OCI-LY7 (cell line): ENCODE data around the gene USH1C. TPM values are rescaled to one million over a fixed set of nuclear protein-coding genes. Genes with fewer than 3 reads are reported as not detected.

Experiments
- BruUV-seq: library from RNA; stranded (reverse); fragments of 400-500 nt; replicated peaks from 2 replicates; lab custom pipeline; 2021; lab: Mats Ljungman, UMichigan
- CTCF ChIA-PET: fragments of 300-600 bp; sonication (Branson Sonifier 250); formaldehyde crosslinking; loops from one replicate; lab custom pipeline; 2022; ENCODE audit warnings: antibody characterized with exemption; ENCODE audit not compliant: unreplicated experiment; lab: Charles Lee
- POLR2A ChIA-PET: fragments of 300-600 bp; sonication (Branson Sonifier 250); formaldehyde crosslinking; loops from one replicate; lab custom pipeline; 2022; ENCODE audit warnings: antibody characterized with exemption; lab: Charles Lee
- DNase-seq: peaks from one replicate; pipeline ENCODE4 v3.0.0-alpha.2; 2015; ENCODE audit warnings: low spot score
- H2AFZ ChIP-seq: fragments of 200-600 bp; sonication (generic), shearing (Covaris generic); 2 replicates; pipeline ENCODE4 v1.6.1; 2014; ENCODE audit warnings: mild to moderate bottlenecking, antibody characterized with exemption, low read length, moderate library complexity
- H3K27ac ChIP-seq: fragments of 200-600 bp; sonication (generic); 2 replicates; pipeline ENCODE4 v1.5.1; 2014; ENCODE audit warnings: mixed run types, low read depth, mild to moderate bottlenecking, moderate library complexity, low read length, inconsistent platforms; ENCODE audit not compliant: poor library complexity, severe bottlenecking
- H3K36me3 ChIP-seq: fragments of 200-600 bp; sonication (generic); 2 replicates; pipeline ENCODE4 v1.6.1; 2014; ENCODE audit warnings: mild to moderate bottlenecking, antibody characterized with exemption, low read length, moderate library complexity, mixed read lengths; ENCODE audit not compliant: insufficient read depth
- H3K4me1 ChIP-seq: fragments of 200-600 bp; sonication (generic); 2 replicates; pipeline ENCODE4 v1.5.1; 2014; ENCODE audit warnings: mild to moderate bottlenecking, low read length; ENCODE audit not compliant: insufficient read depth, poor library complexity, severe bottlenecking
- H3K4me2 ChIP-seq: fragments of 200-600 bp; sonication (generic); 2 replicates; pipeline ENCODE4 v1.6.1; 2014; ENCODE audit warnings: mild to moderate bottlenecking, low read length
- H3K4me3 ChIP-seq: fragments of 200-600 bp; sonication (generic); 2 replicates; pipeline ENCODE4 v1.5.1; 2014; ENCODE audit warnings: mild to moderate bottlenecking, low read depth, low read length; ENCODE audit not compliant: poor library complexity, severe bottlenecking
- H3K79me2 ChIP-seq: fragments of 200-600 bp; sonication (generic); 2 replicates; pipeline ENCODE4 v1.6.1; 2016; ENCODE audit warnings: low read depth, mild to moderate bottlenecking, low read length, moderate library complexity, mixed read lengths; ENCODE audit not compliant: insufficient read depth
- H3K9me2 ChIP-seq: fragments of 200-600 bp; sonication (generic); 2 replicates; pipeline ENCODE4 v1.6.1; 2016; ENCODE audit warnings: mild to moderate bottlenecking, low read length, mixed read lengths; ENCODE audit not compliant: insufficient read depth
- H3K9me3 ChIP-seq: fragments of 200-600 bp; sonication (generic); 2 replicates; pipeline ENCODE4 v1.6.1; 2014; ENCODE audit warnings: mild to moderate bottlenecking, mixed run types, low read length, mixed read lengths
- H4K20me1 ChIP-seq: fragments of 200-600 bp; sonication (generic); 2 replicates; pipeline ENCODE4 v1.6.1; 2014; ENCODE audit warnings: mild to moderate bottlenecking, antibody characterized with exemption, low read length, moderate library complexity, mixed read lengths; ENCODE audit not compliant: insufficient read depth
- CTCF ChIP-seq: fragments of 200-600 bp; sonication (generic); conservative IDR thresholded peaks from 2 replicates; pipeline ENCODE4 v1.5.1; 2014; ENCODE audit warnings: mild to moderate bottlenecking, antibody characterized with exemption, low read length, moderate library complexity, mixed read lengths
- EZH2phosphoT487 ChIP-seq: fragments of 200-600 bp; sonication (generic); IDR thresholded peaks from 2 replicates; pipeline ENCODE4 v1.6.1; 2018; ENCODE audit warnings: low read depth, borderline replicate concordance, mild to moderate bottlenecking, mixed run types, antibody characterized with exemption, low read length, moderate library complexity, mixed read lengths
- intact Hi-C: fragments of 100-400 bp; cut with micrococcal nuclease; formaldehyde crosslinking; loops from one replicate; pipeline ENCODE4 v1.10.0; 2022; ENCODE audit not compliant: unreplicated experiment
- total RNA-seq, 2 experiments: library from RNA; depleted of rRNA in 1 of 2; stranded (reverse); fragments of >200 nt in 1 of 2; shearing (Covaris generic) in 1 of 2; gene quantifications; 2 replicates each; pipeline ENCODE4 v1.2.3, GENCODE V29; 2014 to 2022

USH1C gene
- total RNA-seq, 2 experiments from 2014 or later, result not detected

DNA sequence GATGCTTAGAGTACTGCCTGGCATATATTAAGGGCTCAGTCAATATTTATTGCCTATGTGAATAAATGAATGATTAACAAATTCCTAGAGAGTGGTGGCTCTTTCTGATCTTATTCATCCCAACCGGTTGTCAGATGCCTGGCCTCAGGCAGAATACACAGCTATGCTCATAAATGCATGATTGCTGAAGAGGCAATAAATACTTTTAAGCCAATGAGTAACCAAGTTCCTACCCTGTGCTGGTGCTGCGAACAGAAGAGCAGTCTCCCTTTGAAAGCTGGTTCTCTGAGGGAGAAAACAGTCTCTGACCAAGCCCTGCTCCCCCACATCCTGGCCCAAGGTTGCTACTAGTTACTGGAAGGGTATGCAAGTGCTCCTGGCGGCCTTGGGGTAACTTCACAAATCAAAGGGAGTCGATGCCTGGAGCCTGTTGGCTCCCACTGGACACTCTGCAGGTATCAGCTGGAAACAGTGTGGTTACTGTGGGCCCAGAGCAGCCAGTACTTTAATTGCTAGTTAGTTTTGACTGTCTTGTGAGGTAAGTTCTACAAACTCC is 2.8 kb downstream of the USH1C start:
- Histone ChIP-seq H3K4me1 (no peaks in the 10 kb centered on the region), H3K4me3 (no peak overlapping the region), H3K27ac (no peak overlapping the region), H3K9me2 (no peaks in the 10 kb centered on the region), H3K79me2 (no peaks in the 10 kb centered on the region), H2AFZ (no peak overlapping the region), H3K9me3 (no peaks in the 10 kb centered on the region), H3K36me3 (no peaks in the 10 kb centered on the region), H3K4me2 (no peak overlapping the region), H4K20me1 (no peaks in the 10 kb centered on the region)
- TF ChIP-seq CTCF (no peak), EZH2phosphoT487 (no peak)
- BruUV-seq, result no TSS peak
- intact Hi-C loops, result no loop called here
- ChIA-PET CTCF (no interaction called here), POLR2A (no interaction called here)
- DNase-seq, result no peak

DNA sequence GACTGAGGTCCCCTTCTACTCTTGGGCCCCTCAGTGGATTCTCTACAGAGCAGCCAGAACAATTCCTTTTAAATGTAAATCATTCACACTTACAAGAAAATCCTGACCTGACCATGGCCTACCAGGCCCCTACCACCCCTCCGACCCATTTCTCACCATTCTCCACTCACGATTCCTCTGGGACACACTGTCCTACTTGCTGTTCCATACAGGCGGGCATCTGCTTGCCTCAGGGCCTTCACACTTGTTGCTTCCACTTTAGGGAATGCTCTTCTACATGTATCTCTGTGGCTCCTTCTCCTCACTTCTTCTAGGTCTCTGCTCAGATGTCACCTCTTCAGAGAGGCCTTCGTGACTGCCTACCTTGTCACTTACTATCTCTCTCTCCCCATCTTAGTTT is 3.4 kb downstream of the USH1C start:
- Histone ChIP-seq H3K27ac (no peak overlapping the region), H3K4me2 (no peak overlapping the region), H3K9me2 (no peaks in the 10 kb centered on the region), H3K79me2 (no peaks in the 10 kb centered on the region), H3K4me3 (no peak overlapping the region), H3K9me3 (no peaks in the 10 kb centered on the region), H2AFZ (no peak overlapping the region), H4K20me1 (no peaks in the 10 kb centered on the region), H3K36me3 (no peaks in the 10 kb centered on the region), H3K4me1 (no peaks in the 10 kb centered on the region)
- ChIA-PET CTCF (no interaction called here), POLR2A (no interaction called here)
- intact Hi-C loops, result no loop called here
- no peak for DNase-seq
- TF ChIP-seq EZH2phosphoT487 (no peak), CTCF (no peak)
- no TSS peak for BruUV-seq

- DNase-seq, result no peak
- intact Hi-C loops, result no loop called here
- Histone ChIP-seq H3K9me3 (no peaks in the 10 kb centered on the region), H3K4me3 (no peak overlapping the region), H3K27ac (no peak overlapping the region), H4K20me1 (no peaks in the 10 kb centered on the region), H3K79me2 (no peaks in the 10 kb centered on the region), H3K36me3 (no peaks in the 10 kb centered on the region), H3K4me2 (no peak overlapping the region), H3K4me1 (no peaks in the 10 kb centered on the region), H3K9me2 (no peaks in the 10 kb centered on the region), H2AFZ (no peak overlapping the region)
- no TSS peak for BruUV-seq
- POLR2A ChIA-PET, result no interaction called here
- TF ChIP-seq CTCF (no peak), EZH2phosphoT487 (no peak)
- CTCF ChIA-PET, result no interaction called here
Observed at GRCh38 chr11:17538731-17539130, 5.5 kb downstream of the USH1C start.
